RWPE2 (cell line): ENCODE data around the gene RPS6KA5.
"Not testable (repeated sequence)": the region's sequence is repeated elsewhere in the genome, so short reads cannot be mapped to it uniquely, and the experiment has no call there.

Experiments
- ATAC-seq: fragments of 200-7000 bp; cut with Tn5 transposase; 3 replicates; pipeline ENCODE4 v1.9.1; 2021; ENCODE audit warnings: low read depth
- DNase-seq: peaks from one replicate; pipeline ENCODE4 v3.0.0-alpha.2; 2020; ENCODE audit warnings: low spot score
- H3K27ac ChIP-seq: fragments of 450-650 bp; 2 replicates; pipeline ENCODE4 v1.5.1; 2017; ENCODE audit warnings: mild to moderate bottlenecking; ENCODE audit not compliant: poor library complexity, severe bottlenecking
- H3K27me3 ChIP-seq: fragments of 250-450 bp; sonication (Bioruptor Pico); 2 replicates; pipeline ENCODE4 v1.5.1; 2021; ENCODE audit warnings: mild to moderate bottlenecking, moderate library complexity; ENCODE audit not compliant: insufficient read depth, poor library complexity, severe bottlenecking
- H3K36me3 ChIP-seq: fragments of 250-450 bp; sonication (Bioruptor Pico); 2 replicates; pipeline ENCODE4 v1.5.1; 2020; ENCODE audit warnings: low read depth, mild to moderate bottlenecking, moderate library complexity
- H3K4me1 ChIP-seq: fragments of 250-450 bp; sonication (Bioruptor Pico); 2 replicates; pipeline ENCODE4 v1.5.1; 2021; ENCODE audit warnings: mild to moderate bottlenecking, moderate library complexity; ENCODE audit not compliant: insufficient read depth, poor library complexity, severe bottlenecking
- H3K4me3 ChIP-seq: fragments of 250-450 bp; sonication (Bioruptor Pico); 2 replicates; pipeline ENCODE4 v1.5.1; 2021; ENCODE audit warnings: mild to moderate bottlenecking, moderate library complexity; ENCODE audit not compliant: severe bottlenecking
- H3K9me3 ChIP-seq: fragments of 250-450 bp; sonication (Bioruptor Pico); 2 replicates; pipeline ENCODE4 v1.5.1; 2021; ENCODE audit warnings: mild to moderate bottlenecking, moderate library complexity; ENCODE audit not compliant: severe bottlenecking
- TF ChIP-seq, protein P1 (sequence below): fragments of 450-650 bp; IDR thresholded peaks from one replicate; pipeline ENCODE4 v1.5.1; 2017; ENCODE audit warnings: mild to moderate bottlenecking, moderate library complexity; ENCODE audit not compliant: poor library complexity, severe bottlenecking

RPS6KA5 gene

DNA sequence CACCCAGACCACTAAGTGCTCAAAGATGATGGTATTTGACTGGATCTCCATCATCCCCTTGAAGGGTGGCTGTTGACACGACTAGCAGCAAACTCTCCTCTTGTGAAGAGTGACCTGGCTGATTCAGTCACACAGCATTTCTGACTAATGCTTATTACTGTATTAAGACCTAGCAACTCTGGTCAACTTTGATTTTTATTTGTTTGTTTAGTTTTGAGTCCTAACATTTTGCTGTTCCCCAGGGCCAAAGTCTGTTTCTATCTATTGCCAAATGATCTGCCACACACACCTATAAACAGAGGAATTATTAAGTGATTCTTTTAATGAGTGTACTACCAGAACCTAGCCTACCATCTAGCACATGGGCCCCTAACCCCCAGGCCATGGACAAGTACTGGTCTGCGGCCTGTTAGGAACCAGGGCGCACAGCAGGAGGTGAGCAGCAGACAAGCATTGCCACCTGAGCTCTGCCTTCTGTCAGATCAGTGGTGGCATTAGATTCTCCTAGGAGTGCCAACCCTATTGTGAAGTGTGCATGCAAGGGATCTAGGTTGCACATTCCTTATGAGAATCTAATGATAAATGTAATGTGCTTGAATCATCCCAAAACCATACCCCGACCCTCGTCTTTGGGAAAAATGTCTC lies 120.0 kb downstream of the RPS6KA5 start:
- H3K27ac ChIP-seq = no peak overlapping the region
- TF ChIP-seq, protein P1, sequence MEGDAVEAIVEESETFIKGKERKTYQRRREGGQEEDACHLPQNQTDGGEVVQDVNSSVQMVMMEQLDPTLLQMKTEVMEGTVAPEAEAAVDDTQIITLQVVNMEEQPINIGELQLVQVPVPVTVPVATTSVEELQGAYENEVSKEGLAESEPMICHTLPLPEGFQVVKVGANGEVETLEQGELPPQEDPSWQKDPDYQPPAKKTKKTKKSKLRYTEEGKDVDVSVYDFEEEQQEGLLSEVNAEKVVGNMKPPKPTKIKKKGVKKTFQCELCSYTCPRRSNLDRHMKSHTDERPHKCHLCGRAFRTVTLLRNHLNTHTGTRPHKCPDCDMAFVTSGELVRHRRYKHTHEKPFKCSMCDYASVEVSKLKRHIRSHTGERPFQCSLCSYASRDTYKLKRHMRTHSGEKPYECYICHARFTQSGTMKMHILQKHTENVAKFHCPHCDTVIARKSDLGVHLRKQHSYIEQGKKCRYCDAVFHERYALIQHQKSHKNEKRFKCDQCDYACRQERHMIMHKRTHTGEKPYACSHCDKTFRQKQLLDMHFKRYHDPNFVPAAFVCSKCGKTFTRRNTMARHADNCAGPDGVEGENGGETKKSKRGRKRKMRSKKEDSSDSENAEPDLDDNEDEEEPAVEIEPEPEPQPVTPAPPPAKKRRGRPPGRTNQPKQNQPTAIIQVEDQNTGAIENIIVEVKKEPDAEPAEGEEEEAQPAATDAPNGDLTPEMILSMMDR = no peak
- H3K4me1 ChIP-seq = no peaks in the 10 kb centered on the region
- no peaks in the 10 kb centered on the region for H3K27me3 ChIP-seq
- no peaks in the 10 kb centered on the region for H3K36me3 ChIP-seq
- no peak overlapping the region for H3K4me3 ChIP-seq
- DNase-seq (no peak), ATAC-seq (no peak)
- H3K9me3 ChIP-seq = no peaks in the 10 kb centered on the region

DNA sequence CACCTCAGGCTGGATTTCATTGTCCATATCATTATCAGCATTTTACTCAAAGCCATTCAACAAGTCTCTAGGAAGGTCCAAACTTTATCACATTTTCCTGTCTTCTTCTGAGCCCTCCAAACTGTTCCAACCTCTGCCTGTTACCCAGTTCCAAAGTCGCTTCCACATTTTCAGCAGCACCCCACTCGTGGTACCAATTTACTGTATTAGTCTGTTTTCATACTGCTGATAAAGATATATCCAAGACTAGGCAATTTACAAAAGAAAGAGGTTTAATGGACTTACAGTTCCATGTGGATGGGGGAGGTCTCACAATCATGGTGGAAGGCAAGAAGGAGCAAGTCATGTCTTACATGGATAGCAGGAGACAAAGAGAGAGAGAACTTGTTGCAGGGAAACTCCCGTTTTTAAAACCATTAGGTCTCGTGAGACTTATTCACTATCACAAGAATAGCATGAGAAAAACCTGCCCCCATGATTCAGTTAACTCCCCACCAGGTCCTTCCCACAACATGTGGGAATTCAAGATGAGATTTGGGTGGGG lies 121.1 kb downstream of the RPS6KA5 start:
- ATAC-seq, H3K9me3 ChIP-seq: not testable (repeated sequence)

DNA sequence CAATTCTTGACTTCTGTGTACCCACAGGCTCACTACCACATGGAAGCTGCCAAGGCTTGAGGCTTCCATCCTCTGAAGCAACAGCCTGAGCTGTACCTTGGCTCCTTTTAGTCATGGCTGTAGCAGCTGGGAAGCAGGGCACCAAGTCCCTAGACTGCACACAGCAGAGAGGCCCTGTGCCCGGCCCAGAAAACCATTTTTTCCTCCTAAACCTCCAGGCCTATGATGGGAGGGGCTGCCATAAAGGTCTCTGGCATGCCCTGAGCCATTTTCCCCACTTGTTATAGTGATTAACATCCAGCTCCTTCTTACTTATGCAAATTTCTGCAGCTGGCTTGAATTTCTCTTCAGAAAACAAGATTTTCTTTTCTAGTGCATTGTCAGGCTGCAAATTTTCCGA lies 121.8 kb downstream of the RPS6KA5 start:
- DNase-seq (no peak), ATAC-seq (no peak)
- Histone ChIP-seq H3K4me1 (no peaks in the 10 kb centered on the region), H3K4me3 (no peak overlapping the region), H3K27ac (no peak overlapping the region), H3K36me3 (no peaks in the 10 kb centered on the region), H3K9me3 (no peaks in the 10 kb centered on the region), H3K27me3 (no peaks in the 10 kb centered on the region)
- TF ChIP-seq, protein P1 = no peak

More for the DNA sequence above, 121.1 kb downstream of the RPS6KA5 start:
- DNase-seq, H3K27me3 ChIP-seq, H3K36me3 ChIP-seq, H3K4me1 ChIP-seq, H3K27ac ChIP-seq, H3K4me3 ChIP-seq: not testable (repeated sequence)

DNA sequence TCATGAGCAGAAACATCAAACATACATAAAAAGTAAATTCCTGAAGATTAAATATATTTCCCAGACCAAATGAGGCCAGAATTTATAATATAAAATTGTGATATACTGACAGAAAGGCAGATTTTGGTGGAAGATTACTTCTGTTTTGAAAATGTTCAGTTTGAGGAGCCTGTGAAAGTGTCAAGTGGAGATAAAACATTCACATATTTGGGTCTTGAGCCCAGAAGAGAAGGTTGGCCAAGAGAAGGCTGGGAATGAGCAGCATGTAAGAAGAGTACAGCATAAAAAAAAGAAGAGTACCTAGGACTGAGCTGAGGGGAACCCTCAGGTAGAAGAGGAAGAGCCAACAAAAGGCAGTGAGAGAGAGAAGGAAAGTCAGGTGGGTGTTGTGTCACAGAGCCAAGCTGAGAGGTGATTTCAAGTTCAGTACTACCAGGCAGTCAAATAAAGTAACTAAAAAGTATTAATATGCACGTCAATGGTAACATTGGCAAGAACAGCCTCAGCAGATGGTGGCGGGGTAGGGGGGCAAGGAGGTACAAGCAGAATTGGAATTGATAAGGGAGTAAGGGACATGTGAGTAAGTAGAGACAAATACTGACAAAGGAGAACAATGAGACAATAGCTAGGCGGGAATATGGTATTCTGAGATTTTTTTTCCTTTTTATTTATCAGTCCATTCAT lies 123.5 kb downstream of the RPS6KA5 start:
- Histone ChIP-seq H3K27me3 (no peaks in the 10 kb centered on the region), H3K4me1 (no peaks in the 10 kb centered on the region), H3K27ac (no peak overlapping the region), H3K4me3 (no peak overlapping the region), H3K36me3 (no peaks in the 10 kb centered on the region), H3K9me3 (no peaks in the 10 kb centered on the region)
- ATAC-seq = no peak
- DNase-seq = no peak
- TF ChIP-seq, protein P1 = no peak

DNA sequence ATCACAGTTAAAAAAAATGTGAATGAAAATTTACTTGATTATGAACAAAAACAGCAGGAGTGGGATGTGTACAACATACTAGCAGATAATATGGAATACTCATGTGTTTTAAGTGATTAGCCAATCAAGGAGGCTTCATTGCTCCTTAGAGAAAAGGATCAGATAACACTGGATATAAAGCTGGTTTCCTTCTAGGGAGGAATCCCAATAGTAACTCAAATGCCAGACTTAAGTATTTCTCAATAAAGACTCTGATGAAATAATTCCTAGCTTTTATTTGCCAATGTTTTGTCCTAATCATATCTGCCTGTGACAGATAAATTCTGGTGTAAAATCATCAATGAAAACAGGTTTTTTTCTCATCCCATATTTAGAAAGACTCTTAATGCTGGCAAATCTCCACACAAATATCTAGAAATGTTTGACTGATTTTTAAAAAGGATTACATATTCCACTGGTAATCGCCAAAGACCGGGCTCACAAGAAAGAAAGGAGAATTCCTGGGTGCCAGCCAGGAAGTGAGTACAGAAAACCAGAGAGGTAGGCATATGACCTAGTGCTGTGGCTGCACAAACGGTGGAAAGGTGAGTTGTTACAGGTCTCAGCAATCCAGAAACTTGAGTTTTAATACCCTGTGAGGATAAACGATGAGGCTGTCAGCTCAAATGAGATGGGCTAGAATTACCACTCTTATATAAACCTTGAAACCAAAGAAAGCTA lies 135.7 kb downstream of the RPS6KA5 start:
- DNase-seq = no peak
- ATAC-seq = peak; percentile 76
- Histone ChIP-seq H3K4me1 (peaks cover 13% of the 10 kb centered on the region), H3K9me3 (no peaks in the 10 kb centered on the region), H3K4me3 (no peak overlapping the region), H3K27ac (no peak overlapping the region), H3K27me3 (no peaks in the 10 kb centered on the region), H3K36me3 (no peaks in the 10 kb centered on the region)
- TF ChIP-seq, protein P1 = no peak
